ENCODE data around the gene RNF181.

The RNF181 gene

DNA sequence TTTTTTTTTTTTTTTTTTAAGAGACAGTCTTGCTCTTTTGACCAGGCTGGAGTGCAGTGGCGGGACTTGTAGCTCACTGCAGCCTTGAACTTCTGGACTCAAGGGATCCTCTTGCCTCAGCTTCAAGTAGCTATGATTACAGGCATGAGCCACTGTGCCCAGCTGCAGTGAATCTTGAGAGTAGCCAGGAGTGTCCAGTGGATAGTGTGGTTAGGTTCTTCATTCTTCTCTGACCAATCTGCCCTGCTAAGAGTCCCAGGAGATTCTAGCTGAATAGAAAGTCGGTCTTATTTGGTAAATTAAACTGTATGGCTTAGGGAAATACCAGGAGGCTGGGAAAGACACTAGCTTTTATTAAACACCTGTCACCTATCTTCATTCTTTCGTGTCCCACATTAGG is 35.8 kb downstream of the RNF181 start:
- TF ChIP-seq ZFP3 (CRISPR knock-in tag; IDR thresholded peaks at IDR 0.05) (no peak), ZNF565 (CRISPR knock-in tag; conservative IDR thresholded peaks at IDR 0.05; ENCODE audit: low read depth) (no peak), TCF4 (CRISPR knock-in tag; IDR thresholded peaks at IDR 0.05; ENCODE audit: borderline replicate concordance) (no peak), ZFP30 (CRISPR knock-in tag; IDR thresholded peaks at IDR 0.05) (no peak), ISL1 (CRISPR knock-in tag; IDR thresholded peaks at IDR 0.05) (no peak), TOX (CRISPR knock-in tag; IDR thresholded peaks at IDR 0.05; ENCODE audit: borderline replicate concordance) (no peak), BACH2 (CRISPR knock-in tag; IDR thresholded peaks at IDR 0.05; ENCODE audit: borderline replicate concordance) (no peak), SNAI2 (CRISPR knock-in tag; IDR thresholded peaks at IDR 0.05) (no peak), GLIS3 (CRISPR knock-in tag; IDR thresholded peaks at IDR 0.05) (no peak), ZNF8 (CRISPR knock-in tag; IDR thresholded peaks at IDR 0.05) (no peak), PPARA (CRISPR knock-in tag; IDR thresholded peaks at IDR 0.05; ENCODE audit: borderline replicate concordance) (no peak), OSR1 (CRISPR knock-in tag; IDR thresholded peaks at IDR 0.05) (no peak), CREB5 (CRISPR knock-in tag; IDR thresholded peaks at IDR 0.05; ENCODE audit: low read depth) (no peak), CSDC2 (CRISPR knock-in tag; IDR thresholded peaks at IDR 0.05) (no peak)
- TF ChIP-seq, protein P1, sequence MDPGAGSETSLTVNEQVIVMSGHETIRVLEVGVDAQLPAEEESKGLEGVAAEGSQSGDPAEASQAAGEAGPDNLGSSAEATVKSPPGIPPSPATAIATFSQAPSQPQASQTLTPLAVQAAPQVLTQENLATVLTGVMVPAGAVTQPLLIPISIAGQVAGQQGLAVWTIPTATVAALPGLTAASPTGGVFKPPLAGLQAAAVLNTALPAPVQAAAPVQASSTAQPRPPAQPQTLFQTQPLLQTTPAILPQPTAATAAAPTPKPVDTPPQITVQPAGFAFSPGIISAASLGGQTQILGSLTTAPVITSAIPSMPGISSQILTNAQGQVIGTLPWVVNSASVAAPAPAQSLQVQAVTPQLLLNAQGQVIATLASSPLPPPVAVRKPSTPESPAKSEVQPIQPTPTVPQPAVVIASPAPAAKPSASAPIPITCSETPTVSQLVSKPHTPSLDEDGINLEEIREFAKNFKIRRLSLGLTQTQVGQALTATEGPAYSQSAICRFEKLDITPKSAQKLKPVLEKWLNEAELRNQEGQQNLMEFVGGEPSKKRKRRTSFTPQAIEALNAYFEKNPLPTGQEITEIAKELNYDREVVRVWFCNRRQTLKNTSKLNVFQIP (CRISPR knock-in tag; IDR thresholded peaks at IDR 0.05; ENCODE audit: borderline replicate concordance, low read depth) = no peak
- TF ChIP-seq, protein P2, sequence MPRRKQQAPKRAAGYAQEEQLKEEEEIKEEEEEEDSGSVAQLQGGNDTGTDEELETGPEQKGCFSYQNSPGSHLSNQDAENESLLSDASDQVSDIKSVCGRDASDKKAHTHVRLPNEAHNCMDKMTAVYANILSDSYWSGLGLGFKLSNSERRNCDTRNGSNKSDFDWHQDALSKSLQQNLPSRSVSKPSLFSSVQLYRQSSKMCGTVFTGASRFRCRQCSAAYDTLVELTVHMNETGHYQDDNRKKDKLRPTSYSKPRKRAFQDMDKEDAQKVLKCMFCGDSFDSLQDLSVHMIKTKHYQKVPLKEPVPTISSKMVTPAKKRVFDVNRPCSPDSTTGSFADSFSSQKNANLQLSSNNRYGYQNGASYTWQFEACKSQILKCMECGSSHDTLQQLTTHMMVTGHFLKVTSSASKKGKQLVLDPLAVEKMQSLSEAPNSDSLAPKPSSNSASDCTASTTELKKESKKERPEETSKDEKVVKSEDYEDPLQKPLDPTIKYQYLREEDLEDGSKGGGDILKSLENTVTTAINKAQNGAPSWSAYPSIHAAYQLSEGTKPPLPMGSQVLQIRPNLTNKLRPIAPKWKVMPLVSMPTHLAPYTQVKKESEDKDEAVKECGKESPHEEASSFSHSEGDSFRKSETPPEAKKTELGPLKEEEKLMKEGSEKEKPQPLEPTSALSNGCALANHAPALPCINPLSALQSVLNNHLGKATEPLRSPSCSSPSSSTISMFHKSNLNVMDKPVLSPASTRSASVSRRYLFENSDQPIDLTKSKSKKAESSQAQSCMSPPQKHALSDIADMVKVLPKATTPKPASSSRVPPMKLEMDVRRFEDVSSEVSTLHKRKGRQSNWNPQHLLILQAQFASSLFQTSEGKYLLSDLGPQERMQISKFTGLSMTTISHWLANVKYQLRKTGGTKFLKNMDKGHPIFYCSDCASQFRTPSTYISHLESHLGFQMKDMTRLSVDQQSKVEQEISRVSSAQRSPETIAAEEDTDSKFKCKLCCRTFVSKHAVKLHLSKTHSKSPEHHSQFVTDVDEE (CRISPR knock-in tag; IDR thresholded peaks at IDR 0.05) = no peak
- TF ChIP-seq, protein P3, sequence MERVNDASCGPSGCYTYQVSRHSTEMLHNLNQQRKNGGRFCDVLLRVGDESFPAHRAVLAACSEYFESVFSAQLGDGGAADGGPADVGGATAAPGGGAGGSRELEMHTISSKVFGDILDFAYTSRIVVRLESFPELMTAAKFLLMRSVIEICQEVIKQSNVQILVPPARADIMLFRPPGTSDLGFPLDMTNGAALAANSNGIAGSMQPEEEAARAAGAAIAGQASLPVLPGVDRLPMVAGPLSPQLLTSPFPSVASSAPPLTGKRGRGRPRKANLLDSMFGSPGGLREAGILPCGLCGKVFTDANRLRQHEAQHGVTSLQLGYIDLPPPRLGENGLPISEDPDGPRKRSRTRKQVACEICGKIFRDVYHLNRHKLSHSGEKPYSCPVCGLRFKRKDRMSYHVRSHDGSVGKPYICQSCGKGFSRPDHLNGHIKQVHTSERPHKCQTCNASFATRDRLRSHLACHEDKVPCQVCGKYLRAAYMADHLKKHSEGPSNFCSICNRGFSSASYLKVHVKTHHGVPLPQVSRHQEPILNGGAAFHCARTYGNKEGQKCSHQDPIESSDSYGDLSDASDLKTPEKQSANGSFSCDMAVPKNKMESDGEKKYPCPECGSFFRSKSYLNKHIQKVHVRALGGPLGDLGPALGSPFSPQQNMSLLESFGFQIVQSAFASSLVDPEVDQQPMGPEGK (CRISPR knock-in tag; IDR thresholded peaks at IDR 0.05; ENCODE audit: borderline replicate concordance) = no peak
- ATAC-seq = no peak

GRCh38 chr2:85635011-85635410 is 39.5 kb downstream of the RNF181 start:
- no peak for ATAC-seq
- TF ChIP-seq ZFP30 (CRISPR knock-in tag; IDR thresholded peaks at IDR 0.05) (no peak), ZNF565 (CRISPR knock-in tag; conservative IDR thresholded peaks at IDR 0.05; ENCODE audit: low read depth) (no peak), ZC3H10 (CRISPR knock-in tag; IDR thresholded peaks at IDR 0.05) (no peak), ISL1 (CRISPR knock-in tag; IDR thresholded peaks at IDR 0.05) (no peak), BACH2 (CRISPR knock-in tag; IDR thresholded peaks at IDR 0.05; ENCODE audit: borderline replicate concordance) (no peak), ZNF8 (CRISPR knock-in tag; IDR thresholded peaks at IDR 0.05) (no peak), SNAI2 (CRISPR knock-in tag; IDR thresholded peaks at IDR 0.05) (no peak), PPARA (CRISPR knock-in tag; IDR thresholded peaks at IDR 0.05; ENCODE audit: borderline replicate concordance) (no peak), CSDC2 (CRISPR knock-in tag; IDR thresholded peaks at IDR 0.05) (no peak), CREB5 (CRISPR knock-in tag; IDR thresholded peaks at IDR 0.05; ENCODE audit: low read depth) (no peak), ESRRG (CRISPR knock-in tag; IDR thresholded peaks at IDR 0.05) (no peak), OSR1 (CRISPR knock-in tag; IDR thresholded peaks at IDR 0.05) (no peak), ZFP3 (CRISPR knock-in tag; IDR thresholded peaks at IDR 0.05) (no peak), TCF4 (CRISPR knock-in tag; IDR thresholded peaks at IDR 0.05; ENCODE audit: borderline replicate concordance) (no peak)
- TF ChIP-seq, protein P2 (CRISPR knock-in tag; IDR thresholded peaks at IDR 0.05) = no peak
- TF ChIP-seq, protein P1 (CRISPR knock-in tag; IDR thresholded peaks at IDR 0.05; ENCODE audit: borderline replicate concordance, low read depth) = no peak

Measured in SK-N-SH treated with all-trans-retinoic acid at 6 μM for 48 hours (cell line).